ENCODE measurements around the gene FGF5.

Gene FGF5

GRCh38 chr4:80259817-80260216 is 6.6 kb upstream of the FGF5 start:
- H3K23ac ChIP-seq (ENCODE audit: low read length) = no peak overlapping the region
- H3K79me1 ChIP-seq (ENCODE audit: low read length) = no peaks in the 10 kb centered on the region
- no peak overlapping the region for H3K4me2 ChIP-seq (ENCODE audit: low read length)
- no peaks in the 10 kb centered on the region for H3K9me3 ChIP-seq (ENCODE audit: insufficient read depth, low read depth, low read length)
- DNase-seq = no peak
- H2BK5ac ChIP-seq (ENCODE audit: low read depth, low read length, poor library complexity) = no peak overlapping the region
- H3K14ac ChIP-seq (ENCODE audit: low read length) = no peak overlapping the region
- no peak overlapping the region for H3K4ac ChIP-seq (ENCODE audit: low read depth, low read length)
- H3K27me3 ChIP-seq (ENCODE audit: insufficient read depth, low read length) = peaks cover 24% of the 10 kb centered on the region
- H4K91ac ChIP-seq (ENCODE audit: low read depth, low read length) = no peak overlapping the region
- H3K4me1 ChIP-seq (ENCODE audit: control insufficient read depth in 1 of 2, insufficient read depth in 2 of 2, low read length in 2 of 2) = no peaks in the 10 kb centered on the region
- WGBS (ENCODE audit: extremely low coverage, insufficient coverage, insufficient read length) = no CpG with 5 or more reads among the region's 3 CpGs
- H3K36me3 ChIP-seq (ENCODE audit: control insufficient read depth in 1 of 2, insufficient read depth in 2 of 2, low read length in 2 of 2) = no peaks in the 10 kb centered on the region
- no peak overlapping the region for H2BK12ac ChIP-seq (ENCODE audit: low read length)
- no peaks in the 10 kb centered on the region for H3K79me2 ChIP-seq (ENCODE audit: control insufficient read depth, insufficient read depth, low read length, poor library complexity)
- no peak overlapping the region for H3K27ac ChIP-seq (ENCODE audit: low read depth, low read length)
- H4K8ac ChIP-seq (ENCODE audit: low read depth, low read length) = no peak overlapping the region
- H3K18ac ChIP-seq (ENCODE audit: low read length) = no peak overlapping the region
- H3K4me3 ChIP-seq (ENCODE audit: low read depth, low read length) = no peak overlapping the region
- no peak overlapping the region for H2BK120ac ChIP-seq (ENCODE audit: insufficient read depth, low read length, poor library complexity)
- H3K9ac ChIP-seq (ENCODE audit: low read length) = no peak overlapping the region
- no peak overlapping the region for H2AFZ ChIP-seq (ENCODE audit: insufficient read depth, low read length, poor library complexity)
- no peak overlapping the region for H4K12ac ChIP-seq (ENCODE audit: low read depth, low read length)
- no peak overlapping the region for H2AK5ac ChIP-seq (ENCODE audit: low read length)

GRCh38 chr4:80261989-80262600 is 4.4 kb upstream of the FGF5 start:
- WGBS (ENCODE audit: extremely low coverage, insufficient coverage, insufficient read length) = no CpG with 5 or more reads among the region's 3 CpGs
- no peak overlapping the region for H4K12ac ChIP-seq (ENCODE audit: low read depth, low read length)

GRCh38 chr4:80263541-80264351 is 2.7 kb upstream of the FGF5 start:
- Histone ChIP-seq H3K18ac (ENCODE audit: low read length) (no peak overlapping the region), H2BK5ac (ENCODE audit: low read depth, low read length, poor library complexity) (no peak overlapping the region), H3K4ac (ENCODE audit: low read depth, low read length) (no peak overlapping the region), H3K9ac (ENCODE audit: low read length) (no peak overlapping the region), H2AFZ (ENCODE audit: insufficient read depth, low read length, poor library complexity) (no peak overlapping the region), H3K27me3 (ENCODE audit: insufficient read depth, low read length) (peaks cover 52% of the 10 kb centered on the region), H3K4me2 (ENCODE audit: low read length) (peak overlapping the region; percentile 18), H3K4me1 (ENCODE audit: control insufficient read depth in 1 of 2, insufficient read depth in 2 of 2, low read length in 2 of 2) (peaks cover 12 to 15% of the 10 kb centered on the region in 2 experiments), H4K12ac (ENCODE audit: low read depth, low read length) (no peak overlapping the region), H3K79me2 (ENCODE audit: control insufficient read depth, insufficient read depth, low read length, poor library complexity) (no peaks in the 10 kb centered on the region), H3K27ac (ENCODE audit: low read depth, low read length) (no peak overlapping the region), H3K4me3 (ENCODE audit: low read depth, low read length) (no peak overlapping the region), H4K8ac (ENCODE audit: low read depth, low read length) (no peak overlapping the region), H4K91ac (ENCODE audit: low read depth, low read length) (no peak overlapping the region), H3K79me1 (ENCODE audit: low read length) (no peaks in the 10 kb centered on the region), H3K9me3 (ENCODE audit: insufficient read depth, low read depth, low read length) (peaks cover 6% of the 10 kb centered on the region), H2BK12ac (ENCODE audit: low read length) (no peak overlapping the region), H2BK120ac (ENCODE audit: insufficient read depth, low read length, poor library complexity) (no peak overlapping the region), H3K36me3 (ENCODE audit: control insufficient read depth in 1 of 2, insufficient read depth in 2 of 2, low read length in 2 of 2) (no peaks in the 10 kb centered on the region), H3K23ac (ENCODE audit: low read length) (no peak overlapping the region), H3K14ac (ENCODE audit: low read length) (no peak overlapping the region), H2AK5ac (ENCODE audit: low read length) (no peak overlapping the region)
- WGBS (ENCODE audit: extremely low coverage, insufficient coverage, insufficient read length) = no CpG with 5 or more reads among the region's 36 CpGs
- no peak for DNase-seq

More at GRCh38 chr4:80261989-80262600, 4.4 kb upstream of the FGF5 start:
- Histone ChIP-seq H3K9me3 (ENCODE audit: insufficient read depth, low read depth, low read length) (peaks cover 5% of the 10 kb centered on the region), H3K18ac (ENCODE audit: low read length) (no peak overlapping the region), H2AFZ (ENCODE audit: insufficient read depth, low read length, poor library complexity) (no peak overlapping the region), H2AK5ac (ENCODE audit: low read length) (no peak overlapping the region), H3K4me3 (ENCODE audit: low read depth, low read length) (no peak overlapping the region), H3K36me3 (ENCODE audit: control insufficient read depth in 1 of 2, insufficient read depth in 2 of 2, low read length in 2 of 2) (no peaks in the 10 kb centered on the region), H4K8ac (ENCODE audit: low read depth, low read length) (no peak overlapping the region), H3K27me3 (ENCODE audit: insufficient read depth, low read length) (peaks cover 42% of the 10 kb centered on the region), H3K79me2 (ENCODE audit: control insufficient read depth, insufficient read depth, low read length, poor library complexity) (no peaks in the 10 kb centered on the region), H3K9ac (ENCODE audit: low read length) (no peak overlapping the region), H2BK5ac (ENCODE audit: low read depth, low read length, poor library complexity) (no peak overlapping the region), H3K4ac (ENCODE audit: low read depth, low read length) (no peak overlapping the region), H3K23ac (ENCODE audit: low read length) (no peak overlapping the region), H3K4me2 (ENCODE audit: low read length) (no peak overlapping the region), H2BK120ac (ENCODE audit: insufficient read depth, low read length, poor library complexity) (no peak overlapping the region), H4K91ac (ENCODE audit: low read depth, low read length) (no peak overlapping the region), H3K79me1 (ENCODE audit: low read length) (no peaks in the 10 kb centered on the region), H3K27ac (ENCODE audit: low read depth, low read length) (no peak overlapping the region), H3K4me1 (ENCODE audit: control insufficient read depth in 1 of 2, insufficient read depth in 2 of 2, low read length in 2 of 2) (peaks cover 12 to 13% of the 10 kb centered on the region in 2 experiments), H2BK12ac (ENCODE audit: low read length) (no peak overlapping the region), H3K14ac (ENCODE audit: low read length) (no peak overlapping the region)
- peak; percentile 50 to 70 for DNase-seq

- Histone ChIP-seq H3K9me3 (ENCODE audit: insufficient read depth, low read depth, low read length) (peaks cover 6% of the 10 kb centered on the region), H3K14ac (ENCODE audit: low read length) (no peak overlapping the region), H4K8ac (ENCODE audit: low read depth, low read length) (no peak overlapping the region), H2AK5ac (ENCODE audit: low read length) (no peak overlapping the region), H3K4me3 (ENCODE audit: low read depth, low read length) (no peak overlapping the region), H3K9ac (ENCODE audit: low read length) (no peak overlapping the region), H3K27ac (ENCODE audit: low read depth, low read length) (no peak overlapping the region), H2BK5ac (ENCODE audit: low read depth, low read length, poor library complexity) (no peak overlapping the region), H3K79me2 (ENCODE audit: control insufficient read depth, insufficient read depth, low read length, poor library complexity) (no peaks in the 10 kb centered on the region), H3K36me3 (ENCODE audit: control insufficient read depth in 1 of 2, insufficient read depth in 2 of 2, low read length in 2 of 2) (no peaks in the 10 kb centered on the region), H3K4me1 (ENCODE audit: control insufficient read depth in 1 of 2, insufficient read depth in 2 of 2, low read length in 2 of 2) (peaks cover 12 to 15% of the 10 kb centered on the region in 2 experiments), H3K79me1 (ENCODE audit: low read length) (no peaks in the 10 kb centered on the region), H4K12ac (ENCODE audit: low read depth, low read length) (no peak overlapping the region), H3K18ac (ENCODE audit: low read length) (no peak overlapping the region), H2BK12ac (ENCODE audit: low read length) (no peak overlapping the region), H3K4me2 (ENCODE audit: low read length) (no peak overlapping the region), H4K91ac (ENCODE audit: low read depth, low read length) (no peak overlapping the region), H2BK120ac (ENCODE audit: insufficient read depth, low read length, poor library complexity) (no peak overlapping the region), H3K27me3 (ENCODE audit: insufficient read depth, low read length) (peaks cover 52% of the 10 kb centered on the region), H2AFZ (ENCODE audit: insufficient read depth, low read length, poor library complexity) (no peak overlapping the region), H3K23ac (ENCODE audit: low read length) (no peak overlapping the region), H3K4ac (ENCODE audit: low read depth, low read length) (no peak overlapping the region)
- WGBS (ENCODE audit: extremely low coverage, insufficient coverage, insufficient read length) = no CpG with 5 or more reads among the region's 4 CpGs
- DNase-seq = no peak
Observed at GRCh38 chr4:80264352-80264647, 2.2 kb upstream of the FGF5 start.

All from trophoblast cell (in vitro differentiated cells and primary cell).